Effector CD4-positive, alpha-beta T cell (primary cell): ENCODE results near the gene TAF1.
"Not testable (repeated sequence)": the region's sequence is repeated elsewhere in the genome, so short reads cannot be mapped to it uniquely, and the experiment has no call there.

Experiments
- DNase-seq: peaks from one replicate; pipeline ENCODE4 v3.0.0-alpha.2; 2020

TAF1 gene

GRCh38 chrX:71432733-71433132 is 66.6 kb downstream of the TAF1 start:
- DNase-seq, result no peak

DNA sequence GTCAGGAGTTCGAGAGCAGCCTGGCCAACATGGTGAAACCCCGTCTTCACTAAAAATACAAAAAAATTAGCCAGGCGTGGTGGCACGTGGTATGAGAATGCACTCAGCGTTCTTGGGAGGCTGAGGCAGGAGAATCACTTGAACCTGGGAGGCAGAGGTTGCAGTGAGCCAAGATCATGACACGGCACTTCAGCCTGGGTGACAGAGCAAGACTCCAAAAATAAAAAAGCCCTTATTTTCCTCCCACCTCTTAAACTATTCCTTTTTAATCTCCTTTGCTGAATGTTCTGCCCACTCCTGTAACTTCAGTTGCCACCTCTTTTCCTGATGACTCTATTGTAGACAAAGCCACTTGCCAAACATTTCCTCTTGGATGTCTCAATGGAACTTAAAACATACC is 72.6 kb downstream of the TAF1 start:
- no peak for DNase-seq

DNA sequence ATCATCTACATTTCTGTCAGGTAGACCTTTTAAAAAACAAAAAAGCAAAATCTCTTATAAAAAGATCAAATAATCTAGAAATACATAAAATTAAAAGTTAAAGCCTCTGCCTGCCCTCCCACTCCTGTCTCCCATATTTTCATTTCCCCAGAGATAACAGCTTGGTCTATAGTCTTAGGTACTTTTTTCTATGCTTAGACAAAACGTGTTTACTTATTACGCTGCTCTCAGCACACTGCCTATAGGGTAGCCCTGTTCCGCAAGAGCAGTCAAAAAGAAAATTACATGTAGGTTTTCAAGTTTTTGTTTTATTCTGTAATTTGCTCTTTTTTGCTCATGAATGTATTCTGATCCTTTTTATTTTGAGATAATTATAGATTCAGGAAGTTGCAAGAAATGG is 73.3 kb downstream of the TAF1 start:
- DNase-seq, result no peak

DNA sequence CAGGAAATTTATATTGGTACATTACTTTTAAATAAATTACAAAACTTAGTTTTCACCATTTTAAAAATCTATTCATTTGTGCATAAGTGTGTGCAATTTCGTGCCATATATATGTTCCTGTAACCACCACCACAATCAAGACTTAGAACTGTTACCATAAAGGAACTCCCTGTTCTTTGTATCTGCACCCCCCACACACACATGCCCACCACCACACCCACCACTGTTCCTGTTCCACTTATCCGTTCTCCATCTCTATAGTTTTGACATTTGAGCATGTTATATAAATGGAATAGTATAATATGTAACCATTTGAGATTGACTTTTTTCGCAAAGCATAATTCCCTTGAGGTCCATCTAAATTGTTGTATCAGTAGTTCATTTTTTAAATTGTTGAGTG is 73.7 kb downstream of the TAF1 start:
- DNase-seq, result no peak

- DNase-seq, result no peak
Observed at GRCh38 chrX:71440401-71440800, 74.2 kb downstream of the TAF1 start.

DNA sequence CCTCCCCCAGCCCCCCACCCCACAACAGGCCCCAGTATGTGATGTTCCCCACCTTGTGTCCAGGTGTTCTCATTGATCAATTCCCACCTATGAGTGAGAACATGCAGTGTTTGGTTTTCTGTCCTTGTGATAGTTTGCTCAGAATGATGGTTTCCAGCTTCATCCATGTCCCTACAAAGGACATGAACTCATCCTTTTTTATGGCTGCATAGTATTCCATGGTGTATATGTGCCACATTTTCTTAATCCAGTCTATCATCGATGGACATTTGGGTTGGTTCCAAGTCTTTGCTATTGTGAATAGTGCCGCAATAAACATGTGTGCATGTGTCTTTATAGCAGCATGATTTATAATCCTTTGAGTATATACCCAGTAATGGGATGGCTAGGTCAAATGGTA is 75.7 kb downstream of the TAF1 start:
- DNase-seq, result not testable (repeated sequence)

DNA sequence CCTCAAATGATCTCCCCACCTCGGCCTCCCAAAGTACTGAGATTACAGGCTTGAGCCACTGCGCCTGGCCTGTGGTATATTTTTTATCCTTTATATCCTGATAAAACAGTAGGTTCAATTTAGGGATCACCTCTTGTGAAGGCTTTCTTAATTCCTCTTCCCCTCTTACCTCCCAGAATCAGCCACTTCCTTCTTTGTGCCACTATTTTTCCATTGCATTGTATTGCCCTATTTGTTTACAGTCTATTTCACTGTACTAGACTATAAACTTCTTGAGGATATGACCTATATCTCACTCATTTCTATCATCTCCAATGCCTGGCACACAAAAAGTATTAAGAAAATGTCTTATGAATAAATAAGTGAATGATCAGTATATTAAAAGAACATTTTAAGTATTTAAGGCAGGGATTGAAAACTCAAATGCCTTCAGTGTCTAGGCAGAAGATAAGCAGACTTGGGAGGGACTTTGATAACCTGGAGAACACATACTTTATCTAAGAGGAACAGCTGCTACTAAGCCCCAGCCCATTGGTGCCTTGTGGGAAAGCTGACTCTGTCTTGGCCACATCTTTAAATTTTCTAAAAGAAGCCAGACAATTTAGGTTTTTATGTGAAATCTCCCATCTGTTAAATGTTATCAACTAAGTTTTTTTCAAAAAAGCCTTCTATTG is 84.4 kb downstream of the TAF1 start:
- DNase-seq, result no peak

GRCh38 chrX:71451518-71451917 is 85.4 kb downstream of the TAF1 start:
- not testable (repeated sequence) for DNase-seq

- DNase-seq, result no peak
Observed at GRCh38 chrX:71453056-71453455, 86.9 kb downstream of the TAF1 start.

DNA sequence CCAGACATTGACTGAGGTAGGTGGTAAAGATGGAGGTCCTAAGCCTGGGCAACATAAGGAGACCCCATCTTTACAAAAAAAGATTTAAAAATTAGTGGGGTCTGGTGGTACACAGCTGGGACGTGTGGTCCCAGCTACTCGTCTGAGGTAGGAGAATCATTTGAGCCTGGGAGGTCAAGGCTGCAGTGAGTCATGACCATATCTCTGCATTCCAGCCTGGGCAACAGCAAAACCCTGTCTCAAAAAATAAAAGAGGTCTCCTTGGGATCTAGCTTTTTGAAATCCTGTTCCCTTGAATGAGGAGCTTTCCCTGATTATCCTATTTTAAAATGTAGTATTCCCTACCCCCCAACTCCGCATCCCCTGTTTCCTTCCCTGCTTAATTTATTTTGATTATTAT is 88.1 kb downstream of the TAF1 start:
- no peak for DNase-seq

DNA sequence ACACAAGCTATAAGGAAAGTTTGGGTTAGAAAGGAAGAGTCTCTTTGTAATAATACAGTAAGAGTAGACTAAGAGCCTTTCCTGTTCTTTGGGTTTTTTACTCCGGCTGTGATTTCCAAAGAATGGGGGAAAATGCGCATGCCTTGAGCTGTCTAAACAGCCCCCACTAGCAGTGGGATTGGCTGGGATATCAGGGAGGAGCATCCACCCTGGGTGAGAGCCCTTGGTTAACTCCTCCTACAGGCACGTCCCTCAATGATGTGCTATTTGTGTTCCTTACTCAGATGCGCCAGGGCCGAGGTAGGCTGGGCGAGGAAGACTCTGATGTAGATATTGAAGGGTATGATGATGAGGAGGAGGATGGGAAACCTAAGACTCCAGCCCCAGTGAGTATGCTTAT is 92.7 kb downstream of the TAF1 start:
- DNase-seq, result no peak

- no peak for DNase-seq
Observed at GRCh38 chrX:71464968-71465367, 98.8 kb downstream of the TAF1 start.

- DNase-seq, result no peak
Observed at GRCh38 chrX:71466979-71467523, 100.9 kb downstream of the TAF1 start.

DNA sequence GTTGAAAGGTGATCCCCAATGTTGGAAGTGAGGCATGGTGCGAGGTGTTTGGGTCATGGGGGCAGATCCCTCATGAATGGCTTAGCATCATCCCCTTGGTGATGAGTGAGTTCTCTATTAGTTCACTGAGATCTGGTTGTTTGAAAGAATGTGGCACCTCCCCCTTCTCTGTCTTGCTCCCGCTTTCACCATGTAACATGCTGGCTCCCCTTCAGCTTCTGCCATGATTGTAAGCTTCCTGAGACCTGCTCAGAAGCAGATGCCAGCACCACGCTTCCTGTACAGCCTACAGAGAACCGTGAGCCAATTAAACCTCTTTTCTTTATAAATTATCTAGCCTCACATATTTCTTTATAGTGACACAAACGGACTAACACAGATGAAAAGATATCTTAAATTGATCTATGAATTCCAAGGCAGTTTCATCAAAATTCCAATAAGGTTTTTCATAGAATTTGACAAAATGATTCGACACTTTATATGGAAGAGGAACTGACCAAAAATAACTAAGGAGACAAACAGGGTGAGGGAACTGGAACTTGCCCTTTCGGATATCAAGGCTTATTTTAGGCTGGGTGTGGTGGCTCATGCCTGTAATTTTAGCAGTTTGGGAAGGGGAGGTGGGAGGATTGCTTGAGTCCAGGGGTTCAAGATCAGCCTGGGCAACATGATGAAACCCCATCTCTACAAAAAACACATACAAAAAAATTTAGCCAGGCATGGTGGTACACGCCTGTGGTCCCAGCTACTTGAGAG is 109.8 kb downstream of the TAF1 start:
- DNase-seq, result no peak

DNA sequence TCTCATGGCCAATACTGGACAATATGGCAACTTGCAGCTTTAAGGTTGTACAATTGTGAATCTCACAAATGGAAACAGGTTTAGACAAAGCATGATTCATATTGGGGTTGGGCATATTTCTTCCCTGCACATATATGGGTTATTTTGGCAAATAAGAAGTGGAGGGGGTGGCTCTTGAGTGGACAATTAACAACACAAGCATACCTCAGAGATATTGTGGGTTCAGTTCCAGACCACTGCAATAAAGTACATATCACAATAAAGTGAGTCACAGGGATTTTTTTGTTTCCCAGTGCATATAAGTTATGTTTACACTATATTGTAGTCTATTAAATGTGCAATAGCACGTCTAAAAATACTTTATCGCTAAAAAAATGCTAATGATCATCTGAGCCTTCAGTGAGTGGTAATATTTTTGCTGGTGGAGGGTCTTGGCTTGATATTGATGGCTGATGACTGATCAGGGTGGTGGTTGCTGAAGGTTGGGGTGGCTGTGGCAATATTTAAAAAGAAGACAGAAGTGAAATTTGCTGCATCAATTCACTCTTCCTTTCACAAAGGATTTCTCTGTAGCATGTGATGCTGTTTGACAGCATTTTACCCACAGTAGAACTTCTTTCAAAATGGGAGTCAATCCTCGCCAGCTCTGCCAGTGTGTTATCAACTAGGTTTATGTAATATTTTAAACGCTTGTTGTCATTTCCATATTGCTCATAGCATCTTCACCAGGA is 116.2 kb downstream of the TAF1 start:
- DNase-seq, result no peak

GRCh38 chrX:71487814-71488213 is 121.7 kb downstream of the TAF1 start:
- DNase-seq, result no peak

- DNase-seq, result no peak
Observed at GRCh38 chrX:71489540-71489939, 123.4 kb downstream of the TAF1 start.

DNA sequence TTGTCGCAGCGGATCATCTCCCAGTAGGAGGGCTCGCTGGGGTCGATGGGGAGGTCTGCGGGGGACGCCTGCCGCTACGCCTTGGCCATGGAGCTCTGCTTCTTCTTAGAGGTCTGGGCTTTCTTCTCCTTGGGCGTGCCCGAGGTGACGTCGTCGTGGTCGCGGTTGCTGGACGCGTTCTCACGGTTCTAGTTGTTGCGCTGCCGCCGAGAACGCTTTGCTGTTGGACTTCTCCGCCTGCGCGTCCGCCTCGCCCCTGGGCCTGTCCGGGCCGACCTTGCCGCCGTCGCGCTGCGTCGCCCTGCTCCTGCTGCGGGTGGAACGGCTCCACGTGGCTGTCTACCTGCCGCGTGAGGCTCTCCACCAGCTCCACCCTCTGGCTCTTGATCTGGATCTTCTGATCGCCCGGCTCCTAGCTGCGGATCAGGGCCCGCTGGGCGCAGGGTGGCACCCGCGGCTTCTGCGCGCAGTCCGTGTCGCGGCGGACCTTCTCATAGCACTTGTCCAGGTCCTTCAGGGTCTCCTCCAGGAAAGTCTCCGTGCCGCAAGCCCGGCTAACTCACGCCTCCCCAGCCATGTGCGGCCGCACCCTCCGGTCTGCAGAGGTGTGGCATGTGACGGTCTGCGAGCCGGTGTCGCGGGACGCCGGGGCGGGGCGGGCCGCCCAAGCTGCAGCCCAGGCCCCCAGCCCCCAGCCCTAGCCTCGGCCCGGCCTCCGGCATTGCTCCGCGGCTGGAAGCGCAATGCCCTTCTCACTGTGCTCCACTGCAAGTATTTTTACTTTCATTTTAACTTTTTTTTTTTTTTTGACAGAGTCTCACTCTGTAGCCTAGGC is 126.3 kb downstream of the TAF1 start:
- DNase-seq, result peak; percentile 21

GRCh38 chrX:71493111-71493613 is 127.0 kb downstream of the TAF1 start:
- DNase-seq, result no peak

GRCh38 chrX:71495979-71496378 is 129.8 kb downstream of the TAF1 start:
- not testable (repeated sequence) for DNase-seq

- no peak for DNase-seq
Observed at GRCh38 chrX:71496476-71496875, 130.3 kb downstream of the TAF1 start.

DNA sequence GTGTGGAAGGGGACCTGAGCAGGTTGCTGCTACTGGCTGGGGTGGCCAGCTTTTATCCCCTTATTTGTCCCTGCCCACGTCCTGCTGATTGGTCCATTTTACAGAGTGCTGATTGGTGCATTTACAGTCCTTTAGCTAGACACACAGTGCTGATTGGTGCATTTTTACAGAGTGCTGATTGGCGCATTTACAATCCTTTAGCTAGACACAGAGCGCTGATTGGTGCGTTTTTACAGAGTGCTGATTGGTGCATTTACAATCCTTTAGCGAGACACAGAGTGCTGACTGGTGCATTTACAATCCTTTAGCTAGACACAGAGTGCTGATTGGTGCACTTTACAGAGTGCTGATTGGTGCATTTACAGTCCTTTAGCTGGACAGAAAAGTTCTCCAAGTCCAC is 135.9 kb downstream of the TAF1 start:
- not testable (repeated sequence) for DNase-seq
